HAP-1 (cell line): ENCODE data around the gene TMEM131.
"Not testable (repeated sequence)": the region's sequence is repeated elsewhere in the genome, so short reads cannot be mapped to it uniquely, and the experiment has no call there.

Experiments used
- DNase-seq, 2 experiments: peaks; one replicate each; pipeline ENCODE4 v3.0.0-alpha.2; 2016 to 2020; ENCODE audit warnings: low spot score in 2 of 2
- H3K27me3 ChIP-seq: fragments of 250-450 bp; sonication (Bioruptor Pico); 2 replicates; pipeline ENCODE4 v1.5.1; 2020; ENCODE audit warnings: low read depth, mild to moderate bottlenecking, moderate library complexity
- H3K36me3 ChIP-seq: fragments of 250-450 bp; sonication (Bioruptor Pico); replicated peaks from 2 replicates; pipeline ENCODE4 v1.5.1; 2020; ENCODE audit warnings: mild to moderate bottlenecking
- H3K4me1 ChIP-seq: fragments of 250-450 bp; sonication (Bioruptor Pico); 2 replicates; pipeline ENCODE4 v1.5.1; 2020; ENCODE audit warnings: mild to moderate bottlenecking
- H3K4me3 ChIP-seq: fragments of 250-450 bp; sonication (Bioruptor Pico); 2 replicates; pipeline ENCODE4 v1.5.1; 2020; ENCODE audit warnings: mild to moderate bottlenecking, moderate library complexity
- H3K9me3 ChIP-seq: fragments of 250-450 bp; sonication (Bioruptor Pico); 2 replicates; pipeline ENCODE4 v1.5.1; 2020; ENCODE audit warnings: mild to moderate bottlenecking, moderate library complexity
- in situ Hi-C: fragments of 300-500 bp; cut with MboI; formaldehyde crosslinking; loops from 3 replicates; pipeline ENCODE4 v1.14.3; 2020; ENCODE audit warnings: low sequenced_read_pairs, inconsistent platforms, mixed read lengths

The TMEM131 gene

GRCh38 chr2:98028101-98028561, 32.4 kb upstream of the TMEM131 start:
- Histone ChIP-seq H3K9me3 (peaks cover 3% of the 10 kb centered on the region; the same call in 1 of the 2 replicates), H3K27me3 (no peaks in the 10 kb centered on the region), H3K4me1 (peaks cover 40% of the 10 kb centered on the region), H3K4me3 (no peak overlapping the region), H3K36me3 (no peaks in the 10 kb centered on the region)
- in situ Hi-C loops, result no loop called here
- DNase-seq, result peak; percentile 64 to 79

GRCh38 chr2:98027538-98027937, 31.8 kb upstream of the TMEM131 start:
- H3K36me3 ChIP-seq, result no peaks in the 10 kb centered on the region
- peaks cover 40% of the 10 kb centered on the region for H3K4me1 ChIP-seq
- peaks cover 3% of the 10 kb centered on the region; the same call in 1 of the 2 replicates for H3K9me3 ChIP-seq
- in situ Hi-C loops, result no loop called here
- no peak overlapping the region for H3K4me3 ChIP-seq
- H3K27me3 ChIP-seq, result no peaks in the 10 kb centered on the region
- DNase-seq, result no peak

- H3K9me3 ChIP-seq, result peaks cover 3% of the 10 kb centered on the region; the same call in 1 of the 2 replicates
- H3K4me1 ChIP-seq, result peaks cover 40% of the 10 kb centered on the region
- no peak for DNase-seq
- no peak overlapping the region for H3K4me3 ChIP-seq
- no peaks in the 10 kb centered on the region for H3K27me3 ChIP-seq
- H3K36me3 ChIP-seq, result no peaks in the 10 kb centered on the region
- in situ Hi-C loops, result no loop called here
Measured at GRCh38 chr2:98026927-98027522, 31.3 kb upstream of the TMEM131 start.

GRCh38 chr2:98026292-98026691, 30.5 kb upstream of the TMEM131 start:
- in situ Hi-C loops, result no loop called here
- H3K27me3 ChIP-seq, result no peaks in the 10 kb centered on the region
- no peak for DNase-seq
- H3K9me3 ChIP-seq, result peaks cover 3% of the 10 kb centered on the region; the same call in 1 of the 2 replicates
- H3K4me3 ChIP-seq, result no peak overlapping the region
- H3K36me3 ChIP-seq, result no peaks in the 10 kb centered on the region
- peaks cover 40% of the 10 kb centered on the region for H3K4me1 ChIP-seq

GRCh38 chr2:98025481-98026037, 29.8 kb upstream of the TMEM131 start:
- H3K27me3 ChIP-seq, result no peaks in the 10 kb centered on the region
- peaks cover 40% of the 10 kb centered on the region for H3K4me1 ChIP-seq
- no peaks in the 10 kb centered on the region for H3K36me3 ChIP-seq
- peak in 1 of 2 experiments; percentile 39 for DNase-seq
- no peak overlapping the region for H3K4me3 ChIP-seq
- in situ Hi-C loops, result no loop called here
- peaks cover 3% of the 10 kb centered on the region; the same call in 1 of the 2 replicates for H3K9me3 ChIP-seq

GRCh38 chr2:98022067-98022466, 26.3 kb upstream of the TMEM131 start:
- not testable (repeated sequence) for H3K9me3 ChIP-seq

GRCh38 chr2:98020992-98021713, 25.4 kb upstream of the TMEM131 start:
- Histone ChIP-seq H3K4me1 (peaks cover 23% of the 10 kb centered on the region), H3K36me3 (no peaks in the 10 kb centered on the region), H3K27me3 (no peaks in the 10 kb centered on the region), H3K4me3 (no peak overlapping the region), H3K9me3 (peaks cover 3% of the 10 kb centered on the region; the same call in 1 of the 2 replicates)
- in situ Hi-C loops, result no loop called here
- DNase-seq, result peak in 1 of 2 experiments; percentile 25

More at GRCh38 chr2:98022067-98022466, 26.3 kb upstream of the TMEM131 start:
- DNase-seq, H3K36me3 ChIP-seq, H3K27me3 ChIP-seq, in situ Hi-C loops, H3K4me3 ChIP-seq: not testable (repeated sequence)
- H3K4me1 ChIP-seq, result peaks cover 29% of the 10 kb centered on the region

GRCh38 chr2:98020516-98020915, 24.8 kb upstream of the TMEM131 start:
- no peak for DNase-seq
- Histone ChIP-seq H3K36me3 (no peaks in the 10 kb centered on the region), H3K4me1 (peaks cover 17% of the 10 kb centered on the region), H3K4me3 (no peak overlapping the region), H3K9me3 (peaks cover 3% of the 10 kb centered on the region; the same call in 1 of the 2 replicates), H3K27me3 (no peaks in the 10 kb centered on the region)
- in situ Hi-C loops, result no loop called here

GRCh38 chr2:98016908-98017670, 21.3 kb upstream of the TMEM131 start:
- H3K4me3 ChIP-seq, result no peak overlapping the region
- no peak for DNase-seq
- H3K27me3 ChIP-seq, result no peaks in the 10 kb centered on the region
- in situ Hi-C loops, result no loop called here
- H3K9me3 ChIP-seq, result no peaks in the 10 kb centered on the region; the same call in 1 of the 2 replicates
- H3K4me1 ChIP-seq, result peaks cover 4% of the 10 kb centered on the region; the same call in 1 of the 2 replicates
- no peaks in the 10 kb centered on the region for H3K36me3 ChIP-seq

GRCh38 chr2:98015671-98016070, 19.9 kb upstream of the TMEM131 start:
- Histone ChIP-seq H3K27me3 (no peaks in the 10 kb centered on the region), H3K9me3 (no peaks in the 10 kb centered on the region), H3K36me3 (no peaks in the 10 kb centered on the region), H3K4me1 (peaks cover 4% of the 10 kb centered on the region; the same call in 1 of the 2 replicates), H3K4me3 (no peak overlapping the region)
- in situ Hi-C loops, result no loop called here
- no peak for DNase-seq

GRCh38 chr2:98014379-98014778, 18.6 kb upstream of the TMEM131 start:
- in situ Hi-C loops, result no loop called here
- DNase-seq, result no peak
- Histone ChIP-seq H3K4me1 (peaks cover 4% of the 10 kb centered on the region; the same call in 1 of the 2 replicates), H3K36me3 (no peaks in the 10 kb centered on the region), H3K27me3 (no peaks in the 10 kb centered on the region), H3K9me3 (no peaks in the 10 kb centered on the region), H3K4me3 (no peak overlapping the region)

GRCh38 chr2:98013407-98014042, 17.8 kb upstream of the TMEM131 start:
- no peak overlapping the region for H3K4me3 ChIP-seq
- in situ Hi-C loops, result no loop called here

GRCh38 chr2:98012561-98012991, 16.8 kb upstream of the TMEM131 start:
- Histone ChIP-seq H3K4me1 (peaks cover 4% of the 10 kb centered on the region; the same call in 1 of the 2 replicates), H3K9me3 (no peaks in the 10 kb centered on the region), H3K4me3 (no peak overlapping the region), H3K36me3 (no peaks in the 10 kb centered on the region), H3K27me3 (no peaks in the 10 kb centered on the region)
- in situ Hi-C loops, result no loop called here
- no peak for DNase-seq

More at GRCh38 chr2:98013407-98014042, 17.8 kb upstream of the TMEM131 start:
- no peaks in the 10 kb centered on the region for H3K36me3 ChIP-seq
- no peak for DNase-seq
- H3K9me3 ChIP-seq, result no peaks in the 10 kb centered on the region
- no peaks in the 10 kb centered on the region for H3K27me3 ChIP-seq
- H3K4me1 ChIP-seq, result peaks cover 4% of the 10 kb centered on the region; the same call in 1 of the 2 replicates
